IMR-90 (cell line): Measurements from ENCODE around the gene GALNT6. TPM values are rescaled to one million over a fixed set of nuclear protein-coding genes. Genes with fewer than 3 reads are reported as not detected.

Source experiments
- ATAC-seq: fragments of 200-7000 bp; cut with Tn5 transposase; 2 replicates; pipeline ENCODE4 v1.9.1; 2020; ENCODE audit warnings: low read depth, mild to moderate bottlenecking, moderate library complexity
- BruUV-seq: library from RNA; stranded (reverse); fragments of 400-500 nt; replicated peaks from 2 replicates; lab custom pipeline; 2021; lab: Mats Ljungman, UMichigan
- CTCF ChIA-PET: fragments of 300-600 bp; formaldehyde crosslinking; extraction: SDS; loops from one replicate; lab custom pipeline; 2021; ENCODE audit warnings: antibody characterized with exemption; lab: Yijun Ruan, JAX
- POLR2A ChIA-PET: fragments of 300-600 bp; sonication (Branson Sonifier 250); formaldehyde crosslinking; loops from one replicate; lab custom pipeline; 2022; ENCODE audit warnings: antibody characterized with exemption; ENCODE audit not compliant: unreplicated experiment; lab: Charles Lee
- DNase-seq: peaks from one replicate; pipeline ENCODE4 v3.0.0; 2013
- H2AFZ ChIP-seq: replicated peaks from 2 replicates; pipeline ENCODE3; 2013; ENCODE audit warnings: low read length, mild to moderate bottlenecking; ENCODE audit not compliant: poor library complexity
- H2AK5ac ChIP-seq: 2 replicates; pipeline ENCODE4 v1.6.1; 2013; ENCODE audit warnings: low read depth, low read length, inconsistent platforms
- H2AK9ac ChIP-seq: replicated peaks from 2 replicates; pipeline ENCODE3; 2013; ENCODE audit warnings: mild to moderate bottlenecking, low read depth, low read length, moderate library complexity; ENCODE audit not compliant: poor library complexity
- H2BK120ac ChIP-seq: 2 replicates; pipeline ENCODE4 v1.6.1; 2013; ENCODE audit warnings: low read depth, low read length, inconsistent platforms
- H2BK15ac ChIP-seq: 3 replicates; pipeline ENCODE4 v1.6.1; 2013; ENCODE audit warnings: low read depth, low read length, inconsistent platforms
- H2BK20ac ChIP-seq: 2 replicates; pipeline ENCODE4 v1.6.1; 2013; ENCODE audit warnings: low read depth, mild to moderate bottlenecking, inconsistent platforms, low read length, moderate library complexity
- H2BK5ac ChIP-seq: 2 replicates; pipeline ENCODE4 v1.6.1; 2013; ENCODE audit warnings: mild to moderate bottlenecking, low read depth, low read length, inconsistent platforms; ENCODE audit not compliant: poor library complexity, severe bottlenecking
- H3K14ac ChIP-seq: replicated peaks from 2 replicates; pipeline ENCODE4 v1.6.1; 2013; ENCODE audit warnings: low read depth, low read length, inconsistent platforms
- H3K18ac ChIP-seq: 2 replicates; pipeline ENCODE4 v1.6.1; 2013; ENCODE audit warnings: low read depth, low read length, control low read depth
- H3K23ac ChIP-seq: 2 replicates; pipeline ENCODE4 v1.6.1; 2013; ENCODE audit warnings: low read depth, low read length, inconsistent platforms
- H3K27ac ChIP-seq: 2 replicates; pipeline ENCODE4 v1.5.1; 2013; ENCODE audit warnings: mild to moderate bottlenecking, control low read depth, low read length; ENCODE audit not compliant: insufficient read depth
- H3K27me3 ChIP-seq: 2 replicates; pipeline ENCODE4 v1.6.1; 2013; ENCODE audit warnings: low read length; ENCODE audit not compliant: control insufficient read depth, insufficient read depth
- H3K36me3 ChIP-seq: 2 replicates; pipeline ENCODE4 v1.6.1; 2013; ENCODE audit warnings: low read length, mixed read lengths; ENCODE audit not compliant: control insufficient read depth, insufficient read depth
- H3K4ac ChIP-seq: 2 replicates; pipeline ENCODE4 v1.6.1; 2013; ENCODE audit warnings: low read depth, low read length, inconsistent platforms
- H3K4me1 ChIP-seq: 2 replicates; pipeline ENCODE4 v1.6.1; 2013; ENCODE audit warnings: low read length, mixed read lengths; ENCODE audit not compliant: control insufficient read depth, insufficient read depth
- H3K4me2 ChIP-seq: 2 replicates; pipeline ENCODE4 v1.6.1; 2013; ENCODE audit warnings: low read depth, mild to moderate bottlenecking, control low read depth, low read length, moderate library complexity
- H3K4me3 ChIP-seq: 2 replicates; pipeline ENCODE4 v1.5.1; 2013; ENCODE audit warnings: low read depth, mild to moderate bottlenecking, control low read depth, low read length, moderate library complexity; ENCODE audit not compliant: insufficient read depth
- H3K56ac ChIP-seq: 2 replicates; pipeline ENCODE4 v1.6.1; 2013; ENCODE audit warnings: low read length, inconsistent platforms; ENCODE audit not compliant: insufficient read depth; ENCODE audit errors: extremely low read depth
- H3K79me1 ChIP-seq, 2 experiments: 2 replicates each; pipeline ENCODE4 v1.6.1; 2013; ENCODE audit warnings: low read length in 2 of 2, inconsistent platforms in 1 of 2, low read depth in 1 of 2
- H3K9ac ChIP-seq: 2 replicates; pipeline ENCODE4 v1.6.1; 2013; ENCODE audit warnings: low read depth, low read length, control low read depth
- H3K9me1 ChIP-seq: 2 replicates; pipeline ENCODE4 v1.6.1; 2013; ENCODE audit warnings: low read length, inconsistent platforms; ENCODE audit not compliant: insufficient read depth
- H3K9me3 ChIP-seq: 2 replicates; pipeline ENCODE4 v1.6.1; 2013; ENCODE audit warnings: low read length; ENCODE audit not compliant: control insufficient read depth, insufficient read depth
- H4K20me1 ChIP-seq: 2 replicates; pipeline ENCODE4 v1.6.1; 2013; ENCODE audit warnings: low read length, inconsistent platforms; ENCODE audit not compliant: insufficient read depth
- H4K5ac ChIP-seq: 2 replicates; pipeline ENCODE4 v1.6.1; 2013; ENCODE audit warnings: mild to moderate bottlenecking, low read depth, low read length, control low read depth
- H4K8ac ChIP-seq, 2 experiments: 2 replicates each; pipeline ENCODE4 v1.6.1; 2013; ENCODE audit warnings: low read depth in 2 of 2, low read length in 2 of 2, control low read depth in 1 of 2, inconsistent platforms in 1 of 2
- H4K91ac ChIP-seq: 2 replicates; pipeline ENCODE4 v1.6.1; 2013; ENCODE audit warnings: low read depth, low read length, inconsistent platforms; ENCODE audit not compliant: insufficient read depth
- BHLHE40 ChIP-seq: fragments of 150-350 bp; IDR thresholded peaks from 2 replicates; pipeline ENCODE4 v1.6.1; 2016; ENCODE audit warnings: mild to moderate bottlenecking, low read depth, low read length
- CHD1 ChIP-seq: IDR thresholded peaks from 2 replicates; pipeline ENCODE4 v1.6.1; 2012; ENCODE audit warnings: low read depth, low read length, improper control_type of control experiment
- CTCF ChIP-seq: conservative IDR thresholded peaks from 2 replicates; pipeline ENCODE4 v1.5.1; 2012; ENCODE audit warnings: mild to moderate bottlenecking, low read depth, low read length, improper control_type of control experiment
- ELK1 ChIP-seq: fragments of 150-350 bp; IDR thresholded peaks from 2 replicates; pipeline ENCODE4 v1.6.1; 2016; ENCODE audit warnings: low read depth, mild to moderate bottlenecking, low read length, moderate library complexity, borderline replicate concordance
- MAFK ChIP-seq: IDR thresholded peaks from 2 replicates; pipeline ENCODE4 v1.6.1; 2012; ENCODE audit warnings: low read depth, low read length, improper control_type of control experiment
- MAZ ChIP-seq: IDR thresholded peaks from 2 replicates; pipeline ENCODE4 v1.6.1; 2012; ENCODE audit warnings: low read depth, mild to moderate bottlenecking, low read length, improper control_type of control experiment, moderate library complexity, borderline replicate concordance
- MXI1 ChIP-seq: IDR thresholded peaks from 2 replicates; pipeline ENCODE4 v1.6.1; 2012; ENCODE audit warnings: low read depth, mild to moderate bottlenecking, low read length, moderate library complexity, borderline replicate concordance
- RAD21 ChIP-seq: IDR thresholded peaks from 2 replicates; pipeline ENCODE4 v1.6.1; 2012; ENCODE audit warnings: low read length, improper control_type of control experiment
- RFX5 ChIP-seq: IDR thresholded peaks from 2 replicates; pipeline ENCODE4 v1.8.0; 2012; ENCODE audit warnings: low read depth, mild to moderate bottlenecking, low read length, moderate library complexity
- USF2 ChIP-seq: fragments of 150-350 bp; IDR thresholded peaks from 2 replicates; pipeline ENCODE4 v1.6.1; 2017; ENCODE audit warnings: mild to moderate bottlenecking, antibody characterized with exemption, low read length, low read depth
- WGBS, 2 experiments: methylation state at CpG; one replicate each; pipeline versions ENCODE4 v1.1.5 to v1.1.7; 2013; ENCODE audit warnings: missing lambda C conversion rate in 2 of 2; ENCODE audit not compliant: insufficient read length in 1 of 2; ENCODE audit errors: extremely low coverage in 2 of 2; 5-methylcytosine and 5-hydroxymethylcytosine counted together
- dilution Hi-C: fragments of 300-500 bp; cut with HindIII; formaldehyde crosslinking; loops from one replicate; pipeline ENCODE4 v1.14.3; 2018; ENCODE audit warnings: low sequenced_read_pairs; ENCODE audit not compliant: unreplicated experiment
- in situ Hi-C: fragments of 300-500 bp; cut with MboI; formaldehyde crosslinking; loops from 3 replicates; pipeline ENCODE4 v1.14.3; 2019; ENCODE audit warnings: low sequenced_read_pairs, inconsistent platforms, mixed read lengths
- intact Hi-C: fragments of 100-400 bp; cut with micrococcal nuclease; formaldehyde crosslinking; loops from 2 replicates; pipeline ENCODE4 v1.10.0; 2022
- polyA plus RNA-seq, 3 experiments: library from polyadenylated mRNA; depleted of rRNA; stranded (reverse); fragments of >200 nt; gene quantifications; 2 replicates each; pipeline ENCODE4 v1.2.3, GENCODE V29; 2012; ENCODE audit warnings: low replicate concordance in 1 of 3
- total RNA-seq: library from RNA; depleted of rRNA; stranded (reverse); fragments of >200 nt; gene quantifications from 2 replicates; pipeline ENCODE4 v1.2.3, GENCODE V29; 2012

GALNT6 gene
- total and polyA plus RNA-seq, 2 of the 4 experiments (the other 2 are of a cell fraction): 17.1 to 23.7 TPM

GRCh38 chr12:51320311-51320694 is 70.9 kb downstream of the GALNT6 start:
- Histone ChIP-seq H3K9me1 (no peaks in the 10 kb centered on the region), H3K36me3 (no peaks in the 10 kb centered on the region), H3K79me1 (no peaks in the 10 kb centered on the region), H3K56ac (no peak overlapping the region), H2BK5ac (no peak overlapping the region), H3K4me1 (peaks cover 3% of the 10 kb centered on the region), H2AK5ac (no peak overlapping the region), H3K23ac (no peak overlapping the region), H3K14ac (no peak overlapping the region), H4K5ac (no peak overlapping the region), H2AFZ (no peak overlapping the region), H3K27me3 (no peaks in the 10 kb centered on the region), H2BK120ac (no peak overlapping the region), H4K91ac (no peak overlapping the region), H2BK20ac (no peak overlapping the region), H3K18ac (no peak overlapping the region), H4K20me1 (no peaks in the 10 kb centered on the region), H3K9ac (no peak overlapping the region), H2BK15ac (no peak overlapping the region), H3K27ac (no peak overlapping the region), H2AK9ac (no peak overlapping the region), H4K8ac (no peak overlapping the region), H3K4ac (no peak overlapping the region), H3K4me2 (no peak overlapping the region), H3K9me3 (no peaks in the 10 kb centered on the region), H3K4me3 (no peak overlapping the region)
- ChIA-PET POLR2A (interaction anchor here (0.6 kb wide), 2 partner anchors 13 to 493 kb away, joined by 4 to 8 read pairs; no protein-coding TSS in a partner anchor), CTCF (interaction anchor here (0.9 to 3.5 kb wide), 2 partner anchors 21 to 44 kb away, joined by 8 to 16 read pairs; no protein-coding TSS in a partner anchor)
- no CpG with 5 or more reads among the region's 4 CpGs for WGBS, 2 experiments
- intact Hi-C loops: no loop called here
- ATAC-seq (no peak), DNase-seq (no peak)
- TF ChIP-seq BHLHE40: no peak
- TF ChIP-seq MXI1: no peak
- TF ChIP-seq RAD21: no peak
- TF ChIP-seq RFX5: no peak
- TF ChIP-seq USF2: no peak
- TF ChIP-seq CHD1: no peak
- TF ChIP-seq MAFK: no peak
- TF ChIP-seq ELK1: no peak
- TF ChIP-seq CTCF: no peak
- TF ChIP-seq MAZ: no peak
- dilution Hi-C loops: no loop called here
- BruUV-seq: no TSS peak
- in situ Hi-C loops: no loop called here
